GM19455 (cell line): ENCODE measurements around the gene MUSTN1.

Experiments
- ATAC-seq: cut with Tn5 transposase; IDR thresholded peaks from one replicate; pipeline ENCODE4 v1.9.1; 2021; ENCODE audit not compliant: unreplicated experiment

Gene MUSTN1

DNA sequence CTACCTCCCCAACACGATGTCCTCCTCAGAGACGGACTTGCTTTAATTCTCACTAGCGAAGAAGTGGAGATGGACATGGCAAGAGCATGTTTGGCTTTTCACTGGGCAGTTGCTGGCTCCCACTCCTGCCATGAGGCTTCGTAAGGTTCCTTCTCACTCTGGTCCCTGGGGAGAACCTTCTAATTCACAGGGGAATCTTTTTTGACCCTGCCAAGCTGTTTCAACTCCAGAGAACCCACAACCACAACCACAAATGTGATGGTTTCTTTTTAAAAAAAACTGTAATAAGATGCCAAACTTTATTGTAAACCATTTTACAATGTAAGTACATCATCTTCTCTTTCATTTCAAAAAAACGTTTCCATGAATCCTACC, 1.6 kb upstream of the MUSTN1 start:
- no peak for ATAC-seq

DNA sequence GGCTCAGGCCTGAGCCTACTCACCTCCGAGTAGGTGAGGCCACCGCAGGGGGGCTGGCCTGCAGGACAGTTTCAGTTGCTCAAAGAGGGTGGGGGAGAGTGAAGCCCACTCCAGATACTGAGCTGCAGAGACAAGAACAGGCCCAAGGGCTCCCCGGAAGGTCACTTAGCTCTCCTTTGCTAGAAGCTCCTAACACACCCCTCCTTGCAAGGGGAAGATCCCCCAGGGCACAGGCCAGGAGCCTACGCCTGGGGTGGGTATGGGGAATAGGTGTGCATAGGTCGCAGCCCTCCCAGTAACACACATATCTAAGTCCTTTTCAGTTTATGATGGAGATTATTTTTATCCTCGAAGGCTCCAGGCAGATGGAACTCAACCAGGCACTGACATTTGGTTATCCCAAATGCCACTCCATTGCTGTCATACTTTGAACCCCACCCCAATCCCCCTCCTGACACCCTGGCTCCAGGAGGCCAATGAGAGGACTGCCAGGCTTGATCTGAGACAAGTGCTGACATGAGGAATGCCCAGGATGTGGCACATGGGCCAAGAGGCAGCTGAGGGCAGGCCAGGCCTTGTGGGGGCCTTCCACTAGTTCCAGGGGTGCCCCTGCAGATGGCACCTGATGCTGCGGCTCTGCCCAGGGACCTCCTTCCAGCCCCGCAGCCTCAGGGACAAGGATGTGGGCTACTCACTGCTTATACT, 1.1 kb upstream of the MUSTN1 start:
- no peak for ATAC-seq

DNA sequence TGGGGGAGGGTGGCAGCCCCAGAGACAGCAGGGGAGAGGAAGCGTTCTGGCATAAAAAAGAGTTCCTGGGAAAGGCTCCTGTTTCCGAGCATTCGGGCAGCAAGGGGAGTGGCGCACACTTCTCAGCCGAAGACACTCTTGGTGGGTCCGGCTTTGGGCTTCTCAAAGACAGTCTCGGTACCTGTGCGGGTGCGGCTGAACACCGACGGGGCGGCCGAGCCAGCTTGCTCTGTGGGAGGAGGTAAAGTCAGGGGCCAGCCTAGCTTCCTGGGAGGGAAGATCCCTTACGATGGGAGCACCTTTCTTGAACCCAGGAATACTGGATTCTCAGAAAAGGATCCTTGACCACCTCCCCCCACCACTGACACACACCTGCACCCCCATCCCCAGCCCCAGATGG, 1.6 kb downstream of the MUSTN1 start:
- no peak for ATAC-seq

DNA sequence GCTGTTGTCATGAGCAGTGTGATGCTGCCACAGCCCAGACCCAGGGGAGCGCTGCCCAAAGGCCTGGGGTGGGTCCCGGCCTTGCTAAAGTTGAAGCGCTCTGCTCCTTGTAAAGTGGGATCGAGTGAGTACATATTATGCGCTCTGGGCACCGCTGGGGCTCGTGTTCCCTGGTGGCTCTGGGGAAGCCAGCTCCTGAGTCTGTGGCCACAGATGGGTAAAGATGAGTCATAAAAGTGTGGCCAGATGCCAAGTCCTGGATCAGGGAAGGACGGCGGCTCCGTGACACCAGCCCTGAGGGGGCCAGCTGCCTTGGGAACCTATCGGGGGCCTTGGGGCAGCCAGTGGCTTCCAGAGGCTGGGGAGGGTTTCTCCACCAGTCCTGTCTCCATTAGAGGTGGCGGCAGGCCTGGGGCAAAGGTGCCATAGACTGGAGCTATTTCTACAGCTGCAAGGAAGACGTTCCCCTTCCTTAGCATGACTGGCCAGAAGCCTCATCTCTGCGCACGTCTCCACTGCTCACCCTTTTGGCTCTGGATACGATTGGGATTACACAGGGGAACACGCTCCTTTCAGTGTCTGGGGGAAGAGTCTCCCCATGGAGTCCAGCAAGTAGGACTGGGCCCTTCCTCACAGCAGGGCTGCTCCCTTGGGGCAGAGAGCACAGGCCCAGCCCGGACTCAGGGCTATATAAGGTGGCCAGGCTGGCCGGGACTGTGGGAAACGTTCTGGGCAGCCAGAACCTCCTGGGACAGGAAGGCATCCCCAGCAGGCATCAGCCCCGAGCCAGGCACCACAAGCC, 3.1 kb downstream of the MUSTN1 start:
- no peak for ATAC-seq

DNA sequence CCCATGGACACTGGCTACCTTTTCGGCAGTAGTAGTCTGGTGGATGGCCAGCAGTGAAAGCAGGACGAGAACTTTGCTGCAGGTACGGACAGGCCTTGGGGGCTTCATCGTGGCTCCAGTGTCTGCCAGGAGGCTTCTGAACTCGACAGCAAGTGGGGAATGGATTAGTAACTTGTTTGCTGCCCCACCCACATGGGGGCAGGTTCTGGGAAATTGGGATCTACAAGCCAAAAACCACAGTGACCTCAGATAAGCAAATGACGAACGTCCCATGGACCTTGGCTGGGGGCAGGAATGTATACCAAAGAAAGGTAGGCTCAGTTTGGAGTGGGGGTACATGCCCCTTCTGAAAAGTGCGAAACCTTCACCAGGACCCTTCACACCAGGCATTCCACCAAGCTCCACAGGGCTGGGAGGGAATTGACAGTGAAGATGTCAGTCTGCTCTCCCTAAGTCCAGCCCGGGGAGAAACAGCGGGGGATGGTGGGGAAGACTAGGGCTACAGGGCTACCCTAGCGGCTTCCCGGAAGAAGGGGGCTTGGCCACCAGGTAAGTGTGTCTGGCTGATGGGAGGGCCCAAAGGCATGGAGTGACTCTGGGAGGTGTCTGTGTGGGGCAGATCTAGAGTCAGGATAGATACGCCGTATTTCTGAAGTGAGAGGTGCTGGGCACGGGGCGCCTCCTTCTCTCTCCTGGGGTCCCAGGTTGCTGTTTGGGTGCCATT, 4.1 kb downstream of the MUSTN1 start, which contains the start of gene ITIH4:
ITIH4 (minus strand) TSS at position 138 of the 724 bp plus-strand sequence; CDS start at position 108, 30 bp downstream.
- no peak for ATAC-seq

DNA sequence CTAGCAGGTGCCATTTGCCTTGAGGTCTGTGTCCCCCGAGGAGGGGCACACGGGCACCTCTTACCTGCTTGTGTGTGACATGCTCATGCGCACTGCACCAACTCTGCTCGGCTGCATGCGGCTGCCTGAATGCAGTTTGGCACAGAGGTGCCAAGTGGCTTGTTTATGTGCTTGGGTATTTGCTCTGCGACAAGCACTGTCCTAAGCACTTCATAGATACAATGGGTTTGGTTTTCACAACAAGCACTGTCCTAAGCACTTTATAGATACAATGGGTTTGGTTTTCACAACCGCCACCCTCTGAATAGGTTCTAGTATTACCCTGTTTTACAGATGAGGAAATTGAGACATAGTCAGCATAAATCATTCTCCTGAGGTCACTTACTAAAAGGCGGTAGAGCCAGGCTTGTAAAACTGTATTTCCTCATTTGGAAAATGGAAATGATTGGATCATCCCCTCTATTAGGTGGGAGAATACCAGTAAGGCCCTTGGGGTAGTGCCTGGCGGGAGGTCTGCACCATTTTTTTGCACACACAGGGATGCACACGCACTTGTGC, 4.8 kb downstream of the MUSTN1 start:
- no peak for ATAC-seq

DNA sequence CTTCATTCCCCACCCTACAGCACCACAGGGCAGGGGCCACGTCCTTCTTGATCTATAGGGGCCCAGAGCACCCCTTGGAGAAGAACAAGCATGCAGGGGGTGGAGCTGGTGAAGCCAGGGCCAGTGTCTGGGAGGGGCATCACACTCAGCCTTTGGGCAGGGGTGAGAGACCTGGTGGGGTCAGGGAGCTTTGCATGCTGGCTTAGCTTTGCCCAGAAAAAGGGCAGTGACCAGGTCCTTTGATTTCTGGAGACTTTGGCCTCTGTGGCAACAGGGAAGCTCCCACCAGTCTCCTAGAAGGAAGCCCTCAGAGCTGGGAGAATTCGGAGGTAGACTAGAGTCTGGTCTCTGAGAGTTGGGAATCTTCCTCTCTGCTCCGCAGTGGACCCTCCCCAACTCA, 5.3 kb downstream of the MUSTN1 start:
- no peak for ATAC-seq

DNA sequence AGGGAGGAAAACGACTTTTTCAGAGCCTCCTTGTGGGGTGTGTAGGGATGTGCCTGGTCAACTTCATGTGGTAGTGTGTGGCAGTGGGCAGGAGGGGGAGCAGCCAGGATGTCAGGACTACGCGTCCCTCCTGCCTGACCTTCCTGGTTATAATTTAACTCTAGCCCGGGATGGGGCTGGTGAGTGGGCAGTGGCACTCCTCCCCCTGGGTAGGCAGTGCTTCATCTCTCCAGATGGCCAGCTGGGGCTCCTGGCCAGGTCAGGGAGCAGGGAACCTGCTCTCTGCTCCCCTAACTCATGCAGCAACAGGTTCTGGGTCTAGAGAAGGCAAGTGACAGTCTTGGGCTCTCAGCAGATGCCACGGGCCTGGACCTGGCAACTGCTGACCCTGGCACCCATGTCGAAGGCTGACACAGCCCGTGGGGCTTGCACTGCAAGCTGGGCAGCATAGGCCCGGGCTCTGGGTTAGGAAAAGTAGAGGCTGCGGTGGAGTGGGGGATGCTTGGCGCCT, 6.9 kb downstream of the MUSTN1 start:
- no peak for ATAC-seq

DNA sequence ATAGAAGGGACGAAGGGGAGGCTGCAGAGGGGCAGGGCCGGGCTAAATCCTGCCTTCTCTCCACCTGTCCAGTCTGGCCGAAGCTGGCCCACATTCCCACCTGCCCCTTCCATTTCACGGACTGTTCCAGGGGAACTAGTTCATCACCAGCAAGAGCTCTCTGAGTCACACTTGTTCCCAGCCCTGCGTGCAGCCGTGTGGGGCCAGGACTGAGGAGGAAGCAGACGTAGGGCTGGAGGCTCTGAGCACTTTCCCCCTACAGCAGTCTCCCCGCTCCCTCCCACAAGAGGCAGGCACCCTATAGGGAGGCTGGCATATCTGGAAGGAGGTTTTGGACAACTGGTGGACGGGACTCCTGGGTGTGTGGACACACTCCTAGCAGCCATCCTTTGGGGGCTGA, 7.4 kb downstream of the MUSTN1 start:
- no peak for ATAC-seq

DNA sequence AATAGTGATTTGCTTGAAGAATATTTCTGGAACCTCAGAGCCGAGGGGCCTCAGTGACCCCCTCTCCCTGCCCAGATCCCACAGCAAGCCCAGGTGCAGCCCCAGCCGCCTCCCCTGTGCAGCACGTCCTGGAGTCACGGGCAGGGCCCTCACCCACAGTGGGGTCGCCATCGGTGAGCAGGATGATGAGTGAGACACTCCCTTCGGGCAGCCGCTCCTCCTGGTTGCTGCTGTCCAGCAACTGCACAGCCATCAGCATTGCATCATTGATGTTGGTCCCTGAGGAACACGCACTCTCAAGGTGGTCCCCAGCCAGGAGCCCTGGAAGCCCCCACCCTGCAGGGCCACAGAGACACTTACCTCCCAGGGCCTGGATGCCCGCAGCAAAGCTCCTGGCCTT, 10.8 kb downstream of the MUSTN1 start:
- ATAC-seq: no peak

DNA sequence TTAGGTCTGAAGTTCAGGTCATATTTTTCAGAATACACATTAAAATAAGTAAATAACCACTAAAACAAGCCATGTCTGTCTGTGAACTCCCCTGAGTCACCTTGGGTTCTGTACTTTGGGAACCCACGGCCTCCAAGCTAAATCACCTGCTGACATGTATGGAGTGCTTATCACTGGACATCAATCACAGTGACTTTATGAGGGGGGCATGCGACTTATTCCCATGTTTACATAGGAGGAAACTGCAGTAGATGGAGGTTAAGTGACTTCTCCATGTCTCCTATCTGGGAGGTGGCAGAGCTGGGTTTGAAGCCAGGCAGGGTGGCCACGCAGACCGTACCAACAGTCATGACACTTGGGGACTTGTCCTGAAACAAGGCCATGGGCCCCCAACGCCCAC, 12.5 kb downstream of the MUSTN1 start:
- no peak for ATAC-seq

DNA sequence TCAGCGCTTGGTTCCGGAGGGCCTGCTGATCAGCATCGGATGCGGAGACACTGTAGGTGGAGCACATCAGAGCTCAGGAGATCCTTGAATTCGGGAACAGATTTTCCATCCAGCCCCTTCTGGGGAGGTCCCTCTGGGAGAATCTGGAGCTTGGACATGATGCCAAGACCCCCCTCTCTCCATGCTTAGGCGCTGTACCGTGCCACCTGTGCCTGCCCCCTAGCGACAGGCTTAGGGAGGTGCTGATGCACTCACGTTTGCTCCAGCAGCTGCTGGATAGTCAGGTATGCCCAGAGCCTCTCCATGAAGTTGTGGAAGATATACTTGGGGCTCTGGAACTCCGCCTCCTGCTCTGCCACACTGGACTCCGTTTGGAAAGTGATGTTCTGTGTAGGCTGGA, 14.1 kb downstream of the MUSTN1 start:
- ATAC-seq: no peak

DNA sequence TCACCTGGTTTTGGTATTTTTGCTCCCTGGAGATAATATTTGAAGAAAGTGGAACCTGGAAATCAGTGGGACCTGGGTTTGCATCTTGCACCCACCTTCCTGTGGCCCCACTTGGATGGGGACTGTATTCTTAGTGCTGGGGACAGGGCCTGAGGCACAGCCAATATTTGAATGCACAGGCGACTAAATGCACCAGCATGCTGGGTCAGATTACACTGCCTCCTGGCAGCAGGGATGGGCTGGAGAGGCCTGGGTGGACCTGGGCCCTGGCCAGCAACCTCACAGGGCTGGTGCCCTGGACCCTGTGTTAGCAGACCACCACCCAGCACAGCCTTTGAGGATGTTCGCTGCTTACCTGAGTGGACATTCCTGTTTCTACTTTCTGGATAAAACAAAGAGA, 14.9 kb downstream of the MUSTN1 start:
- no peak for ATAC-seq

DNA sequence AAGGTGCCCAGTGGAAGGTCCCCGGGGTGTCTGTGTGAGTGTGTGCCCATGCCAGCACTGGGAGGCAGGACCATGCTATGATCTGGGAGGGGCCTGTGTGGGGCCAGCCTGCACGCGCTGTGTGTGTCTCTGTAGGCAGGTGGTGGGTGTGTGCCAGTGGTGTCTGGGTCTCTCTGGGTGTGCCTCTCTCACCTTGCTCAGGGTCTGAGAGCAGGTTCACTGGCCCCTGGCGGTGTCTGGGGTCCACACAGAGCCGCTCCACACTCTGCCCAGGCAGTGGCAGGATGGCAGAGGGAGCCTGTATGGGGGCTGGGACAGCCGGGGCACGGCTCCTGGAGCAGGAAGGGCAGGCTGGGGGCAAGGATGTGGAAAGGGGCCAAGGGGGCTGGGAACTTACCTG, 17.0 kb downstream of the MUSTN1 start:
- no peak for ATAC-seq

DNA sequence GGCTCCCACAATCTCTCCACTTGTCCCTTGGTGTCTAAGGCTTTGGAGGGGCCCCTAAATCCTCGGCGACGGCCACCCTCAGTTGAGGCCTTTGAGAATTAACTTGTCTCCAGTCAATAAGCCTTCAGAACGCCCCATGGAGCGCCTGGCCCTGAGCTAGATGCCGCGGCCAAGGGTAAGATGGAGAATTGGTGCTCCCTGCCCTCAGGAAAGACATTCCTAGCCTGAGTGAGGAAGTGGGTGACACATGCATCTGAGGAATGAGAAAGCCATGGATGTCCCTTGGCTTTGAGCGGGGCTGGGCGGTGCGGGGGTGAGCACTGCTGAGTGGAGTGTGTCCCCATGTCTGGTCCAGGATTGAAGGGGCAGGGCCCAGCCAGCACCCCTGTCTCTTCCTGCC, 17.6 kb downstream of the MUSTN1 start:
- no peak for ATAC-seq

DNA sequence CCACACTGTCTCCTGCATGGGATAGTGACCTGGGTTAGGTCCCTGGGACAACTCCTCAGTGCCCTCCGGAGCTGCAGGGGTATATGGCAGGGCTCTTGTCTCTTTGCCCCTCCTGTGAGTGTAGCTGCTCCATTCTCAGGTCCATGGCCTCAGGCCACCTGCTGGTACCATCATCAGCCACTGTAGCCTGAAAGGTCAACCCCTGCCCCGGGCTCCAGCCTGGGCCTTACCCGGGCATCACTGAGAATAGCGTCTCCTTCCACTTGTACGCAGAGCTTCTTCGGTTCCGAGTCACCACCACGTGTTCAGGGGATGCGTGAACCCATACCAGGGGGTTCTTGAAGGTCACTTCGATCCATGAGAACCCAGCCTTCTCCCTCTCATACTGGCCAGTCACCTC, 18.2 kb downstream of the MUSTN1 start:
- no peak for ATAC-seq

DNA sequence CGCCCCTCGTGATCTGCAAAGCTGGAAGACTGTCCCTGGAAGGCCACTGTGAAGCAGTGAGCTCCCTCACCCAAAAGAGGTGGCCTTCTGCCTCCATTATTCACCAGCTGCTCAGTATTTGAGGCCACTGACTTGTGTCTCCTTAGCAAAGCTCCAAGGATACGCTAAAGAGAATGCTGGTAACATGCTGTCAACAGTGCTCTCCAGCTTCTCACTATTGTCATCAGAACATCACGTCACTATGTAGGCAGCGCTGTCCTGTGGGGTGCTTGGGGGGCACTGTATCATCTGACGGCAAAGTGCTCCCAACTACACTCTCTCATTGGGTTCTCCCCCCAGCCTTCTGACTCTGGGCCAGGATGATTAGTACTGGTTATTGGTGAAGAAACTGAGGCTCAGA, 18.6 kb downstream of the MUSTN1 start:
- no peak for ATAC-seq

DNA sequence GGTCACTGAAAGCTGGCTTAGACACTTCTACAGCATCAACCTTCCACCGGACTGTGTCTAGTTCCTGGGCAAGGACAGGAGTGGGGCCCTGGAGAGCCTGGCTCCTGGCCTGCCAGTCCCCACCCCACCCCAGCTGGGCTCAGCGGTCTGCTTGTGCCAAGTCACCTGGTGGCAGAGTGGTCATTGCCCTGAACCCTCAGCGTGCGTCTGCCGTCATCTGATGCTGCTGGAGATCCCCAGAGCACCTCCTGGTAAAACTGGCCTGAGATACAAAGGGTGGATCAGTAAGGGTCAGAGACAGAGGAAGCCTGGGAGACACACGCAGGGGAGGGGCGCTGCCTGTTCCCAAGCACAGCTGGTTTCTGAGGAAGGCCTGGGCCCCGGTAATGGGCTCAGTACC, 21.0 kb downstream of the MUSTN1 start:
- no peak for ATAC-seq

DNA sequence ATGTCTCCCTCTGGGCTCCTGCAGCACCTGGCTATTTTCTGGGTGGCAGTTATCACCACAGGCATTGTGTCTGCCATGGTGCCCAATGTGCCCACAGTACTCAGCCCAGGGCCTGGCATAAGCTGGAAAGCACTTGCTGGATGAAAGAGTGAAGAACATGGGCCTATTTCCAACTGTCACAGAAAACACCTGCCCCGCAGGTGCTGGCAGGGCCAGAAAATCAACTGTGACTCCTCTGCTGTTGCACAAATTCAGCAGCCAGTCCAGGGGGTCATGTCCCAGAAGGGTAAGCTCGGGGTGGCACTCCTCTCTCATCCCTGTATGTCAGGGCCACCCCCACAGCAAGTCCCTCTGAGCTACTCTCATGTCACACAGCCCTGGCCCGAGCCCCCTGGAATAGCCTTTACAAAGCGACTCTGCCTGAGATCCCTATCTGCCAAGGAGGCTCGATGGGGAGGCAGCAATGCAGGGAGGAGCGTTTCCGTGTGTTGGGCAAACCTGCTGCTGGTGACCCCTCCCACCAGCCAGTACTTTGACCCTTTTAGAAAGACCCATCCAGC, 23.3 kb downstream of the MUSTN1 start:
- ATAC-seq: no peak

DNA sequence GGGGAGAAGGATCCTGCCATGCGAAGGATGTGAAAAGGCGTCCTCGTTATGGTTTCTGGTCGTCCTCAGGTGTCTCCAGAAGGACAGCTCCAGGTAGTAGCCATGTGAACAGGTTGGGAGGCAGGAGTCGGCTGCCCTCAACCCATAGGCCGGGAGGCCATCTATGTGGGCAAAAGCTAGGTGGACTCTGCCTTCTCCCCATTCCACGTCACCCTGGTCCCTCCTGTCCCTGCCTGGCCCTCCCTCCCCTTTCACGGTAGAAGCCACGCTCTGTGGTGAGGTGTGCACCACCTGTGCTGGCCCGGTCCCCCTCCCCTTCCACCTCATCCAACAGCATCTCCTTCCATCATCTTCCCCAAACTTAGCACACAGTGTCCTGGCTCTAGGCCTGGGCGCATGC, 23.9 kb downstream of the MUSTN1 start:
- no peak for ATAC-seq
